Measurements from ENCODE around the gene ATG2A.

The ATG2A gene

GRCh38 chr11:64900774-64901173, 16.2 kb downstream of the ATG2A start:
- no peak for DNase-seq

GRCh38 chr11:64900263-64900678, 16.7 kb downstream of the ATG2A start:
- no peak for DNase-seq

GRCh38 chr11:64898541-64898940, 18.5 kb downstream of the ATG2A start:
- DNase-seq: no peak

DNA sequence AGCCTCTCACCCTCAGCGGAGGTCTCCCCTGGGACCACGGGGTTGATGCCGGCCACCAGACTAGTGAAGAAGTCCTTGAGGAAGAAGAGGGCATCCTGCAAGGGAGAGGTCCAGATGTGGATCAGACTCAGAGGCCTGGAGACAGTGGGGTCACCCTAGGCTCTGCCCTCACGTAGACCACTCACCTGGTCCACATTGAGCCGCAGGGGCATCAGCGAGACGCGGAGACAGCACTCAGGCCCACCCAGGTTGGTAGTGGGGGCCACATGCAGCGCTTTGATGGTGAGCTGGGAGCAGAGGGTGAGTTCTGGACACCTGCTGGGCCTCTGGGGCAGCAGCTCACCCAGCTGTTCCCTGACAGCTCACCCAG, 18.9 kb downstream of the ATG2A start:
- no peak for DNase-seq

- no peak for DNase-seq
These were observed 19.5 kb downstream of the ATG2A start for GRCh38 chr11:64897381-64898075.

DNA sequence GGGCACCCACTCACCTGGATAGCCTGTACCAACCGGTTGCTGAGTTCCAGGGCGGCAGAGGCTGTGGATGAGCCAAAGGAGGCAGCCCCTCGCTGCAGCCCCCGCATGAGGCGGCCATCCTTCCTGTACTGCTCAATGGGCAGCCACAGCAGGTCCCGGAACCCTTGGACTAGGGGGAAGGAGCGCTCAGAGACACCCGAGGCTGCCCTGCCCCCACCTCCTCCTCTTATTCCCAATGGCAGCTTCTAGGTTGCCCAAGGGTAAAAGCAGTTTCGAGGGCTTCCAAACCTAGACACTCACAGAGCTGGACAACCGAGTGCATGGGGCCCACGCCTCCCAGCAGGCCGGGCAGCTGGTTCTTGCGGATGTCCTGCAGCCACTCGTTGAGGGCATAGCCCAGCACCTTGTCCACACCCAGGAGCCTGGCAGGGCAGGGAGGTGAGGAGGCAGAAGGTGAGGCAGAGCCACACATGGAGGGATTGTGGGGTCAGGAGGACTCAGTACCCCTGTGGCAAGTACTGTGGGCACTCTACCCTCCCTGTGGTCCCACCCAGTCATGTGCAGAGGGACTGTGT, 20.5 kb downstream of the ATG2A start:
- DNase-seq: no peak

DNA sequence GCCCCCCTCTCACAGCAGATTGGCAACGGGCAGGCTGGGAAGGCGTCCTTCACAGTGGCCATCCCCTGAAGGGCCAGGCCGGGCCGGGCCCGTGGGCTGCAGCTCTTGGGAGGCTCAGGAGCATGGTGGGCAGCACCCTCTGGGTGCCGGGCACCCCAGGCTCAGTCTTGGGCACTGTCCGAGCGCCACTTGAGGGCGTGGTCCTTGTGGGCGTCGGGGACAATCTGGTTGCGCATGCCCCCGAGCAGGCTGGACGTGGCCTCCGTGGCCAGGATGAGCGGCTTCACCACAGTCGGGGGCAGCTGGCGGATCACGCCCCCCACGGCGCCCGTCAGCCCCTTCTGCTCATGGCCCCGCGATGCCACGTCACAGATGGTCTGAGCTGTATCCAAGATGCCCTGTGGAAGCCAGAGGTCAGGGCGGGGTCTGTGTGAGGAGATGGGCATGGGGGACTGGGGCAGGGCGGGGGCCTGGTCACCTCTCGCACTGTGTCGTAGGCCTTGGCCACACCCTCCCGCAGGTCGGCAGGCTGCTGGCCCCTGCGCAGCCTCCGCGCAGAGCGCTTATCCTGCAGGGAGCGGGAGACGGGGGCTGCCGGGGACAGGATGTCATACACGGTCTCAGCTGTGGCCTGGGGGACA, 22.1 kb downstream of the ATG2A start:
- no peak for DNase-seq

- DNase-seq: peak; percentile 62
These were observed 22.8 kb downstream of the ATG2A start for GRCh38 chr11:64894070-64894811.

- no peak for DNase-seq
These were observed 23.6 kb downstream of the ATG2A start for GRCh38 chr11:64893194-64894069.

DNA sequence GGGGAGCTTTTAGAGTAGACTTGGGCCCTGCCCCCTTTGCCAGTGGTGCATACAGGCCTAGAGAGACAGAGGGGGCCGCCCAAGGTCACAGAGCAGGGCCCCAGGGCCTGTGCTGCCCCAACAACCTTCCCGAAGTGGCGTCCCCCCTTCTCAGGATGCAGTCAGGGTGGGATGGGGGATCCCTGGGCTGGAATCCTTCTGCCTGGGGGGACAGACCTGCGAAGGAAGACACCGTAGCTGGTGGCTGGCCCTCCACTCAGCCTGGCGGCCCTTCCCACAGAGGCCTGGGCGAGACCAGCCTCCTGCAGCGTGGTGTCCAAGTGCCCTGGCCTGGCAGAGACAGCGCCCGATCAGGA, 24.2 kb downstream of the ATG2A start:
- no peak for DNase-seq

DNA sequence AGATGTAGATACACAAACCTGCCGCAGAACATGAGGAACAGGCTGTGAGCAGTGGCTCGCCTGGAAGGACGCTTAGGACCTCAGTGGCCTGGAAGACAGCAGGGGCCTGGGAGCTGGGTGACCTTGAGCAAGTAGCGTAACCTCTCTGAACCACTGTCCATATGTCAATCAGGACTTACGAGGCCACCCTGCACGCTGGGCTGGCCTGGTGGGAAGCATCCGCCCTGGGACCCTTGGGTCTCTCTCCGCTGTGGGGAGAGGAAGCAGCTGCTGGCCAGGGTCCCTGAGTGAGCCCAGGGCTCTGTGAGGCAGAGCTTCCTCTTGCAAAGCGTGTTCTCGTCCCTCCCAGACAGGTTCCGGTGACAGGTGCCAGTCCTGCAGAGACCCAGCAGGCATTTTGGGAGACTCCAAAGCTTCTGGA, 24.6 kb downstream of the ATG2A start:
- no peak for DNase-seq

- no peak for DNase-seq
These were observed 25.1 kb downstream of the ATG2A start for GRCh38 chr11:64891880-64892279.

DNA sequence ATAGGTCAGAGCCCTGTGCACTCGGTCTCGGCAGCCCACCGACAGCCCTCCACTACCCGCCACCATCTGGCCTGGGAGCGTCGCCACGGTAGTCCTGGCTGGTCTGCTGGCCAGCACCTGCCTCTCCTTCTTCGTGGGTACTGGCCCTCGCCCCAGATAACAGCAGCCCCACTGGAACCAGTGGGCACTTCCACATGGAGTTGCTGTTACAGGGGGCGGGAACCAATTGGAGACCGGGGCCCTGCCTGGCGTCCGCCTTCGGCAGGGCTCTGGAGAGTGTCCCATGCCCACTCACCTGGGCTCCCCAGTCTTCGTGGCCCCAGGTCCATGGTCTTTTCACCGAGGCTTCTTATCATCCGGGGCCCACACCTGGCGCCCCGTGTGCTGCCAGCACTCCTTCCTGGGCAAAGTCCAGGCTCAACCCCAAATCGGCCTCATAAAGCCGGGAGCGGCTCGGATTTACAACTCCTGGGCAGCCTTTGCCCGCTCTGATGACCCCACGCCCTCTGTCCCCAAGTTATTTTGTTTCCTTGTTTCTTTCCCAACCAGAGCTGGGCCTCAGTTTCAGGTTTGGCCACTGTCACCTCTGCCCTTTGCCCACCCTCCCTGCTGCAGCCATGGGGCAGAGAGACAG, 25.7 kb downstream of the ATG2A start:
- no peak for DNase-seq

GRCh38 chr11:64890522-64890939, 26.5 kb downstream of the ATG2A start:
- DNase-seq: no peak

DNA sequence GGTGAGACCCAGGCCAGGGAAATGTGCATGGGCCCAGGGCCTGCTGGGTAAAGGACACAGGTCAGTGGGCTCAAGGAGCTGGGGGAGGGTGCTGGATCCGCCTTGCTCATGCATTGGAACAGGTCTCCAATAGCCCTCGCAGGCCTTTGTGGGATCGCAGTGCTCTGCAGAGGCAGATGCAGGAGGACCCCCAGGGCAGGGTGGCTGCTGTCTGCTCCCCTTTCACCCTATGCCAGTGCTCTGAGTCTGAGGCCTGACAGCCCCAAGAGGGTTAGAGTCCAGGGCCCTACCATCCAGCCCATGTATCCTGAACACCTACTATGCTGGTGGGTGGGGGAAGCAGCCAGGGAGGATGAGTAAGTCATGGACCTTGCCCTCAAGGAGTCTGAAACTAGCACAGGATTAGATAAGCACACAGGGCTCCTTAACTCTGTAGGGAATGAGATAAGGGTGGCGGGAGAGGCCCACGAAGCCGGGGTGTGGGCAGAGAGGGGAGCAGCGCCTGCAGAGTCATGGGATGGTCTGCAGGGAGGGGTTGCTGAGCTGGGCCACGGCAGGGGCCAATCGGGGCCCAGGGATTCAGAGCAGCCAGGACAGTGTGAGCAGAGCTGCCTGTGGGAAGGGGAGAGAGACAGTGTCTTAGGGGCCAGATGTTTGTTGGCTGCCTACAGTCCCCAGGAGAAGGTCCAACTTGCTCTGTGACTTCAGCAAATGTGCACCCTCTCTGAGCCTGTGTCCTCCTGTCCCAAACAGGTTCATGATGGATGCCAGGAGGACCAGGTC, 28.1 kb downstream of the ATG2A start:
- DNase-seq: no peak

GRCh38 chr11:64888406-64888728, 28.6 kb downstream of the ATG2A start:
- no peak for DNase-seq

- DNase-seq: peak; percentile 61
These were observed 29.1 kb downstream of the ATG2A start for GRCh38 chr11:64887757-64888405.

DNA sequence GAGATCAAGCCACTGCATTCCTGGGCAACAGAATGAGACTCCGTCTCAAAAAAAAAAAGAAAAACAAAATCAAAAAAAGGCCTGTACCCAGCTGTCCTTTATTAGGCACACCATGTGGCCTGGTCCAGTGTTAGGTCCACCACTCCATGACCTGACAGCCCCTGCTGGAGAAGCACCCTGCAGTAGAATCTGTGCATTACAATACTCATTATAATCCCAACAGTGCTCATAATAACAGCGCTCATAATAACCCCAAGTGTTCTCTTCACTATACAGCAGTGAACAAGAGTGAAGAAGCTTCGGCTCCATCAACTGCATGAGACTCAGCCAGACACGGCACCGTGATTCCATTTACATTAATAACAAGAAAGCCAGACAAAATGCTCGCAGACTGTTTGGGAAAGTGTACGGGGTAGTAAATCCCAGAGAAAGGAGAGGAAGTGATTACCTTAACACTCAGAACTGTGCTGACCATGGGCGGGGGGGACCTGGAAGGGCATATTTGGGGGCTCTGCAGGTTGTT, 29.7 kb downstream of the ATG2A start:
- DNase-seq: no peak

DNA sequence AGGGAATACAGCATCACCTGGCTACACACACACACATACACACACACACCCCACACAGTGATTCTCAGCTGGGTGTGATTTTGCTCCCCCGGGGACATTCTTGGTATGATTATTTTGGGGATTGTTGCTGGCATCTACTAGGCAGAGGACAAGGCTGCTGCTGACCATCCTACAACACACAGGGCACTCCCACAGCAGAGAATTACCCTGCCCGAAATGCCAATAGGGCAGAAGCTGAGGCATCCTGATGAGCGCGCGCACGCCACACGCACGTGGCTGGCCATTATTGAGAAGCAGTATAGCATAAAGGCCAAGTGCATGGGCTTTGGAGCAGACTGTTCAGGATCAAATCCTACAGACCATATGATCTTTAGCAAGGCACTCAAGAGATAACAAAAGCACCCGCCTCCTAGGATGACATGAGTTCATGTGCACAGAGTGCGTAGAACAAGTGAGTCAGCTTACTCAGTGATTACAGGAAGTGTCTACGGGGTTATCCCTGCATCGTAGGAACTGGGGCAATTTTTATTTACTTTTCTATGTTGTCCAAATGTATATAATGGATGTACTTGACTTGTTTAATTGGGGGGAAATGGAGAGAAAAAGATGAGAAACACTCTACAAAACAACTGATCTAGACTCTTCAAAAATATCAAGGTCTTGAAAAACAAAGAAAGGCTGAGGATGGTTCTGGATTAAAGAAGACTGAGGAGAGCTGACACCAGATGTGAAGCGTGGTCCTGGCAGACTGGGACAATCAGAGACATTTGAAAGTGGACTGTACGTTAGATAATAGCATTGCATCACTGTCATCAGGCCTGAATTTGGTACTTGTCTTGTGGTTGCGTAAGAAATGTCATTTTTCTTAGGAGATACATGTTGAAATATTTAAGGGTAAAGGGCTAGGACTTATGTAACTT, 31.4 kb downstream of the ATG2A start:
- DNase-seq: peak; percentile 45

- no peak for DNase-seq
These were observed 33.0 kb downstream of the ATG2A start for GRCh38 chr11:64884019-64884418.

Data from fibroblast of upper back skin (primary cell).